GM18873 (cell line): ENCODE data around the gene STARD7.

Source experiments
- ATAC-seq: cut with Tn5 transposase; IDR thresholded peaks from one replicate; pipeline ENCODE4 v1.9.1; 2021; ENCODE audit warnings: mild to moderate bottlenecking, moderate library complexity, moderate number of reproducible peaks; ENCODE audit not compliant: unreplicated experiment, low FRiP score

STARD7 gene

GRCh38 chr2:96138179-96139145 is 70.2 kb downstream of the STARD7 start, which contains the start of gene ASTL:
Gene ASTL, minus strand, starts transcription at chr2:96138502. Its CDS starts 66 bp downstream, at chr2:96138436.
- no peak for ATAC-seq

- ATAC-seq, result no peak
Observed at GRCh38 chr2:96137321-96138178, 71.1 kb downstream of the STARD7 start.

GRCh38 chr2:96136129-96136720 is 72.4 kb downstream of the STARD7 start:
- ATAC-seq, result no peak

DNA sequence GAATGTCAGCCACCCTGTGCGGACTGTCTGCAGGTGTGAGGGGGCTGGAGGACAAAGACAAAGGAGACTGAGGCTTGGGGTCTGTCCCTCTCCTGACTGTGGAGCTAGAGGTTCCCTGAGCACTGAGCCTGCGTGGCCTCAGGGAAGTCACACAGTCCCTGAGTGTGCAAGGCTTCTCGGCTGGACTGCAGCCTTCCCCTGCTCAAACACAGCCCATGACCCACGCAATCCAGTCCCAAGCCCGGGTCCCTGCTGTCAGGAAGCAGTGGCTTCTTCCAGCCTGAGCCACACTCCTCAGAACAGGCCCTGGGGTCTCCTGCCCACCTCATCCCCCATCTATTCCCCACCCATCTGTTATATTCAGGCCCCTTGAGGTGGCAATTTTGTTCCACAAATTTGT is 73.0 kb downstream of the STARD7 start:
- ATAC-seq, result no peak

DNA sequence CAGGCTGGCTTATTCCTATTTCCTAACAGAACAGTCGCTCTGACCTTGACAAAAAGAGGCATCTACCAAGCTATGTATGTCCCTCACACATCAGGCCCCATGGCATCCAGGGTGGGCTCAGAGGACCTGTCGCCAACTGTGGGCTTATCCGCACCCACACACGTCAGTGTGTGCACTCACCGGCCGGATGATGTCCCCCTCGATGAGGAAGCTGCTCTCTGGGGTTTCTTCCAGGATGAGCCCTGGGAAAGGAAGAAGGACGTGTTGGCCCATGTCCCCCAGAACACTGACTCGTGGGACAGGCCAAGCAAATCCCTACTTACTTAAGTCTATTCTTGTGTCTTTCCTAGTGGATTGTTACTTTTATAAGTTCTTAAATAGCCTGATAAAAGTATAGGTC is 73.5 kb downstream of the STARD7 start:
- ATAC-seq, result no peak
